H1 (cell line): ENCODE data around the gene POLA1. TPM values are rescaled to one million over a fixed set of nuclear protein-coding genes. Genes with fewer than 3 reads are reported as not detected.

ENCODE experiments used
- CTCF ChIA-PET: fragments of 300-600 bp; sonication (Branson Sonifier 250); formaldehyde crosslinking; loops from one replicate; lab custom pipeline; 2021; ENCODE audit not compliant: partially characterized antibody; lab: Charles Lee
- POLR2A ChIA-PET: fragments of 300-600 bp; sonication (Branson Sonifier 250); formaldehyde crosslinking; loops from one replicate; lab custom pipeline; 2021; ENCODE audit warnings: inconsistent platforms; ENCODE audit not compliant: partially characterized antibody; lab: Charles Lee
- DNase-seq, 2 experiments: peaks; one replicate each; pipeline versions ENCODE4 v3.0.0 to v3.0.0-alpha.2; 2010 to 2022; ENCODE audit warnings: low spot score in 2 of 2, low read depth in 1 of 2, mixed read lengths in 1 of 2
- FAIRE-seq: peaks from 2 replicates; lab custom pipeline; 2011; peaks lifted over from hg19 to GRCh38; lab: Jason Lieb, UNC
- H2AFZ ChIP-seq: 2 replicates; pipeline ENCODE4 v1.8.1; 2012; ENCODE audit warnings: low read length, inconsistent platforms
- H2AK5ac ChIP-seq: 2 replicates; pipeline ENCODE4 v1.6.1; 2013; ENCODE audit warnings: low read depth, low read length
- H2BK120ac ChIP-seq: replicated peaks from 2 replicates; pipeline ENCODE3; 2013; ENCODE audit warnings: low read depth, low read length, inconsistent platforms
- H2BK12ac ChIP-seq: 2 replicates; pipeline ENCODE4 v1.6.1; 2013; ENCODE audit warnings: low read depth, low read length
- H2BK15ac ChIP-seq: 2 replicates; pipeline ENCODE4 v1.6.1; 2013; ENCODE audit warnings: low read length
- H2BK20ac ChIP-seq: 2 replicates; pipeline ENCODE4 v1.6.1; 2013; ENCODE audit warnings: low read length
- H2BK5ac ChIP-seq: 2 replicates; pipeline ENCODE4 v1.6.1; 2013; ENCODE audit warnings: low read depth, low read length
- H3K14ac ChIP-seq: 2 replicates; pipeline ENCODE4 v1.6.1; 2013; ENCODE audit warnings: inconsistent platforms; ENCODE audit not compliant: insufficient read length
- H3K18ac ChIP-seq: 2 replicates; pipeline ENCODE4 v1.6.1; 2013; ENCODE audit warnings: low read length; ENCODE audit errors: extremely low read depth
- H3K23ac ChIP-seq: 2 replicates; pipeline ENCODE4 v1.6.1; 2013; ENCODE audit warnings: inconsistent platforms; ENCODE audit not compliant: insufficient read length
- H3K23me2 ChIP-seq: 2 replicates; pipeline ENCODE4 v1.6.1; 2013; ENCODE audit warnings: low read depth, low read length
- H3K27ac ChIP-seq: 2 replicates; pipeline ENCODE4 v1.6.1; 2011; ENCODE audit warnings: low read depth, low read length, inconsistent platforms
- H3K27me3 ChIP-seq, 4 experiments: replicated peaks in 1 of 4; 1 replicate in 1 of 4; 2 replicates in 3 of 4; pipeline versions ENCODE4 v1.6.1 to v1.8.1; 2011 to 2013; ENCODE audit warnings: low read length in 3 of 4, mild to moderate bottlenecking in 3 of 4, inconsistent platforms in 2 of 4, mixed read lengths in 2 of 4, moderate library complexity in 1 of 4; ENCODE audit not compliant: control insufficient read depth in 3 of 4, insufficient read depth in 3 of 4; ENCODE audit errors: extremely low read depth in 1 of 4
- H3K36me3 ChIP-seq, 4 experiments: 2 replicates each; pipeline versions ENCODE4 v1.6.1 to v1.8.1; 2011 to 2013; ENCODE audit warnings: mild to moderate bottlenecking in 4 of 4, low read length in 3 of 4, moderate library complexity in 2 of 4, control low read depth in 1 of 4, inconsistent platforms in 1 of 4; ENCODE audit not compliant: insufficient read depth in 4 of 4, control insufficient read depth in 2 of 4
- H3K4ac ChIP-seq: replicated peaks from 2 replicates; pipeline ENCODE3; 2013; ENCODE audit warnings: low read length, low read depth, mixed read lengths, inconsistent platforms; ENCODE audit not compliant: insufficient read length
- H3K4me1 ChIP-seq, 4 experiments: replicated peaks in 1 of 4; 1 replicate in 1 of 4; 2 replicates in 3 of 4; pipeline versions ENCODE4 v1.6.1 to v1.8.1; 2011 to 2013; ENCODE audit warnings: low read length in 3 of 4, inconsistent platforms in 2 of 4, mixed read lengths in 1 of 4; ENCODE audit not compliant: insufficient read depth in 4 of 4, control insufficient read depth in 3 of 4
- H3K4me2 ChIP-seq, 2 experiments: 2 replicates each; pipeline versions ENCODE4 v1.6.1 to v1.8.1; 2011 to 2013; ENCODE audit warnings: low read depth in 2 of 2, low read length in 2 of 2, control low read depth in 1 of 2, inconsistent platforms in 1 of 2, mild to moderate bottlenecking in 1 of 2; ENCODE audit not compliant: insufficient read depth in 1 of 2
- H3K4me3 ChIP-seq, 4 experiments: fragments of 200-600, 300-600 bp in 1 of 4; sonication (generic), shearing (Covaris generic), sonication (Bioruptor Twin) in 1 of 4; 2 replicates each; pipeline versions ENCODE4 v1.5.1 to v1.8.1; 2011 to 2016; ENCODE audit warnings: low read length in 4 of 4, low read depth in 3 of 4, control low read depth in 2 of 4, inconsistent platforms in 2 of 4, mild to moderate bottlenecking in 2 of 4, mixed read lengths in 1 of 4, moderate library complexity in 1 of 4; ENCODE audit not compliant: insufficient read depth in 2 of 4; ENCODE audit errors: extremely low read depth in 1 of 4
- H3K56ac ChIP-seq: replicated peaks from 2 replicates; pipeline ENCODE3; 2013; ENCODE audit warnings: low read depth, mild to moderate bottlenecking, mixed read lengths, low read length, inconsistent platforms; ENCODE audit not compliant: insufficient read length
- H3K79me1 ChIP-seq: 2 replicates; pipeline ENCODE4 v1.6.1; 2013; ENCODE audit warnings: low read depth, low read length, control low read depth
- H3K79me2 ChIP-seq, 2 experiments: 2 replicates each; pipeline versions ENCODE4 v1.6.1 to v1.8.1; 2012 to 2013; ENCODE audit warnings: low read length in 2 of 2, mild to moderate bottlenecking in 2 of 2, inconsistent platforms in 1 of 2; ENCODE audit not compliant: insufficient read depth in 2 of 2, control insufficient read depth in 1 of 2
- H3K9ac ChIP-seq, 4 experiments: replicated peaks in 1 of 4; 1 replicate in 1 of 4; 2 replicates in 3 of 4; pipeline versions ENCODE4 v1.6.1 to v1.8.1; 2011 to 2013; ENCODE audit warnings: low read depth in 3 of 4, low read length in 3 of 4, control low read depth in 2 of 4, mild to moderate bottlenecking in 2 of 4, moderate library complexity in 2 of 4, inconsistent platforms in 1 of 4; ENCODE audit errors: extremely low read depth in 1 of 4
- H3K9me3 ChIP-seq, 2 experiments: 2 replicates each; pipeline versions ENCODE4 v1.6.1 to v1.8.1; 2012 to 2013; ENCODE audit warnings: mild to moderate bottlenecking in 2 of 2, moderate library complexity in 2 of 2, control low read depth in 1 of 2, inconsistent platforms in 1 of 2, low read depth in 1 of 2, low read length in 1 of 2, mixed read lengths in 1 of 2; ENCODE audit not compliant: insufficient read depth in 2 of 2
- H4K20me1 ChIP-seq, 2 experiments: replicated peaks in 1 of 2; 2 replicates each; pipeline versions ENCODE3 to v1.8.1; 2011 to 2013; ENCODE audit warnings: inconsistent platforms in 2 of 2, low read length in 2 of 2, mild to moderate bottlenecking in 1 of 2; ENCODE audit not compliant: insufficient read depth in 2 of 2, control insufficient read depth in 1 of 2
- H4K5ac ChIP-seq: 2 replicates; pipeline ENCODE4 v1.6.1; 2013; ENCODE audit warnings: low read length, low read depth, mixed read lengths, inconsistent platforms; ENCODE audit not compliant: insufficient read length
- H4K8ac ChIP-seq: 2 replicates; pipeline ENCODE4 v1.8.0; 2013; ENCODE audit warnings: mild to moderate bottlenecking, moderate library complexity, low read length, inconsistent platforms; ENCODE audit not compliant: insufficient read depth; ENCODE audit errors: extremely low read depth
- H4K91ac ChIP-seq: replicated peaks from 2 replicates; pipeline ENCODE3; 2013; ENCODE audit warnings: low read length, mixed read lengths, inconsistent platforms; ENCODE audit not compliant: insufficient read length
- BACH1 ChIP-seq: IDR thresholded peaks from 2 replicates; pipeline ENCODE4 v1.6.1; 2012; ENCODE audit warnings: low read length, improper control_type of control experiment
- EP300 ChIP-seq, 2 experiments: IDR thresholded peaks; 1 replicate in 1 of 2; 2 replicates in 1 of 2; pipeline ENCODE4 v1.6.1; 2011 to 2012; ENCODE audit warnings: low read depth in 2 of 2, low read length in 2 of 2, mild to moderate bottlenecking in 2 of 2, borderline replicate concordance in 1 of 2, inconsistent platforms in 1 of 2, moderate library complexity in 1 of 2
- EZH2 ChIP-seq: fragments of 200-600 bp; sonication (generic); IDR thresholded peaks from 2 replicates; pipeline ENCODE4 v1.7.1; 2012; ENCODE audit warnings: low read depth, mild to moderate bottlenecking, moderate library complexity, low read length, inconsistent platforms; ENCODE audit not compliant: severe bottlenecking
- GABPA ChIP-seq: IDR thresholded peaks from 2 replicates; pipeline ENCODE4 v1.6.1; 2011; ENCODE audit warnings: mild to moderate bottlenecking, low read length, moderate library complexity, borderline replicate concordance; ENCODE audit not compliant: insufficient read depth
- JUND ChIP-seq: IDR thresholded peaks from 2 replicates; pipeline ENCODE4 v1.6.1; 2011; ENCODE audit warnings: mild to moderate bottlenecking, improper control_type of control experiment, low read length
- YY1 ChIP-seq: IDR thresholded peaks from 2 replicates; pipeline ENCODE4 v1.6.1; 2011; ENCODE audit warnings: low read depth, mild to moderate bottlenecking, low read length
- WGBS, 2 experiments: shearing (Covaris generic) in 1 of 2; methylation state at CpG; one replicate each; pipeline versions ENCODE4 v1.1.6 to v1.1.7; 2013 to 2015; ENCODE audit warnings: low lambda C conversion rate in 2 of 2, mixed read lengths in 2 of 2, inconsistent platforms in 1 of 2, low coverage in 1 of 2, missing lambda C conversion rate in 1 of 2; ENCODE audit not compliant: insufficient replicate concordance in 2 of 2, insufficient coverage in 1 of 2, insufficient read length in 1 of 2; ENCODE audit errors: extremely low coverage in 1 of 2, missing lambda C conversion rate in 1 of 2; 5-methylcytosine and 5-hydroxymethylcytosine counted together
- polyA plus RNA-seq, 7 experiments: library from polyadenylated mRNA; depleted of rRNA in 3 of 7; stranded (reverse) in 5 of 7; unstranded in 2 of 7; fragments of >200 nt in 5 of 7; fragments of 200-250 nt in 2 of 7; gene quantifications; 1 replicate in 5 of 7; 2 replicates in 1 of 7; 4 replicates in 1 of 7; pipeline versions ENCODE4 v1.2.1 to v1.2.3, GENCODE V29; 2011 to 2013; ENCODE audit warnings: missing spikeins in 2 of 7, mixed read lengths in 2 of 7
- total RNA-seq: library from RNA; stranded (reverse); fragmentation: NEBNext Ultra II Directional; extraction: Animal tissue kit (Norgen Biotek cat#: 25700); gene quantifications from 2 replicates; pipeline ENCODE4 v1.2.1, GENCODE V29; 2021
- TF ChIP-seq, protein P1 (sequence below): IDR thresholded peaks from 2 replicates; pipeline ENCODE4 v1.6.1; 2012; ENCODE audit warnings: inconsistent platforms
- TF ChIP-seq, protein P2 (sequence below): IDR thresholded peaks from 2 replicates; pipeline ENCODE4 v1.6.1; 2011; ENCODE audit warnings: low read depth, mild to moderate bottlenecking, low read length; ENCODE audit not compliant: insufficient read depth
- TF ChIP-seq, protein P3 (sequence below): IDR thresholded peaks from 2 replicates; pipeline ENCODE4 v1.6.1; 2012; ENCODE audit warnings: low read length, inconsistent platforms

Gene POLA1
- total and polyA plus RNA-seq, 2 of the 8 experiments (the other 6 are each of a cell fraction or from before 2014, with no cell fraction given): 5.6 to 34.9 TPM

DNA sequence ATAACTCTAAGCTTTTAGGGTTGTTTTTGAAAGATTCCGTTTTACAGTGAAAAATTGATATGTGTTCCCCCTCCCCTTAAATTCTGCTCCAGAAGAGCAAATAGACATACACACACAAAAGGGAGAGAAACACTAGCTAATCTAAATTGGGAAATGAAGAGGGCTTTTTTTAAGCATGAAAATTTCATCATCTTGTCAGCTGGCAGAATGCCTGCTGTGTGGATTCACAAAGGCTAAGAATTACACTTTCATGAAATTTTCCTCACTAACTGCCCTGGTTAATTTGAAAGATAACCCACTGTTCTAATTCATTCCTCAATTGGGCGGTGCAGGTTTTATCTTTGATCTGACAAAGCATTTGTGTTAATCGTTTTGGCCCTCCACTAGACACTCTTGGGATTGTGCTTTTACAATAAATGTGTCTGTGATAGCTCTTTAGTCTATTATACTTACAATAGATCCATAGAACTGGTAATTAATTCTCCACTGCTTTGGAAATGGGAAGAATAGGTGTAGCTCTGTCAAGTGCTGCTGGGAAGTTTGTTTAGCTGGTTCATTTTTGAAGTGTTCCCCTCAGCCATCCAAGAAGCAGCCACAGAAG is 152.9 kb downstream of the POLA1 start:
- DNase-seq: no peak
- Histone ChIP-seq H3K23ac (no peak overlapping the region), H3K27ac (no peak overlapping the region), H3K27me3 (no peaks in the 10 kb centered on the region), H3K4me2 (no peak overlapping the region), H2BK20ac (no peak overlapping the region), H3K14ac (no peak overlapping the region), H4K5ac (no peak overlapping the region), H2BK12ac (no peak overlapping the region), H4K8ac (no peak overlapping the region), H2BK5ac (no peak overlapping the region), H4K20me1 (no peaks in the 10 kb centered on the region), H3K18ac (no peak overlapping the region), H2BK120ac (no peak overlapping the region), H3K79me1 (no peaks in the 10 kb centered on the region), H2AK5ac (no peak overlapping the region), H3K4ac (no peak overlapping the region), H2AFZ (no peak overlapping the region), H3K9ac (no peak overlapping the region), H3K9me3 (no peaks in the 10 kb centered on the region), H3K79me2 (no peaks in the 10 kb centered on the region), H3K56ac (no peak overlapping the region), H3K4me3 (no peak overlapping the region), H3K4me1 (peaks cover 0 to 2% (median under 1%) of the 10 kb centered on the region in 4 experiments; a peak in 2 of 7 replicates), H3K36me3 (peaks cover 0 to 15% (median 0%) of the 10 kb centered on the region in 4 experiments; a peak in 3 of 8 replicates), H2BK15ac (no peak overlapping the region), H4K91ac (no peak overlapping the region), H3K23me2 (no peaks in the 10 kb centered on the region)
- peak; percentile 13 for FAIRE-seq
- CTCF ChIA-PET: interaction anchor here (1.2 to 2.8 kb wide), 2 partner anchors 8 to 13 kb away, joined by 3 to 12 read pairs; no protein-coding TSS in a partner anchor
- WGBS, 2 experiments: 51% methylated on average over 3 of the region's 3 CpGs; no CpG with 5 or more reads in 1 of the 2 experiments
- POLR2A ChIA-PET: interaction anchor here (0.6 kb wide), 1 partner anchor 107 kb away, joined by 3 read pairs; no protein-coding TSS in a partner anchor
- TF ChIP-seq, protein P1, sequence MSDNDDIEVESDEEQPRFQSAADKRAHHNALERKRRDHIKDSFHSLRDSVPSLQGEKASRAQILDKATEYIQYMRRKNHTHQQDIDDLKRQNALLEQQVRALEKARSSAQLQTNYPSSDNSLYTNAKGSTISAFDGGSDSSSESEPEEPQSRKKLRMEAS: no peak
- no peak for TF ChIP-seq EZH2
- no peak for TF ChIP-seq YY1
- TF ChIP-seq JUND: no peak
- TF ChIP-seq EP300 (IDR thresholded peaks at IDR 0.05; ENCODE audit: borderline replicate concordance in 1 of 2, low read depth in 2 of 2, low read length in 2 of 2): no peak
- TF ChIP-seq, protein P2, sequence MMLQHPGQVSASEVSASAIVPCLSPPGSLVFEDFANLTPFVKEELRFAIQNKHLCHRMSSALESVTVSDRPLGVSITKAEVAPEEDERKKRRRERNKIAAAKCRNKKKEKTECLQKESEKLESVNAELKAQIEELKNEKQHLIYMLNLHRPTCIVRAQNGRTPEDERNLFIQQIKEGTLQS: no peak
- TF ChIP-seq, protein P3, sequence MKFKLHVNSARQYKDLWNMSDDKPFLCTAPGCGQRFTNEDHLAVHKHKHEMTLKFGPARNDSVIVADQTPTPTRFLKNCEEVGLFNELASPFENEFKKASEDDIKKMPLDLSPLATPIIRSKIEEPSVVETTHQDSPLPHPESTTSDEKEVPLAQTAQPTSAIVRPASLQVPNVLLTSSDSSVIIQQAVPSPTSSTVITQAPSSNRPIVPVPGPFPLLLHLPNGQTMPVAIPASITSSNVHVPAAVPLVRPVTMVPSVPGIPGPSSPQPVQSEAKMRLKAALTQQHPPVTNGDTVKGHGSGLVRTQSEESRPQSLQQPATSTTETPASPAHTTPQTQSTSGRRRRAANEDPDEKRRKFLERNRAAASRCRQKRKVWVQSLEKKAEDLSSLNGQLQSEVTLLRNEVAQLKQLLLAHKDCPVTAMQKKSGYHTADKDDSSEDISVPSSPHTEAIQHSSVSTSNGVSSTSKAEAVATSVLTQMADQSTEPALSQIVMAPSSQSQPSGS: no peak
- TF ChIP-seq BACH1: no peak
- no peak for TF ChIP-seq GABPA
